A673 (cell line): ENCODE results near the gene SMIM28.

Experiments used
- CTCF ChIP-seq: fragments of 300-800, 200-600 bp; sonication (generic); conservative IDR thresholded peaks from 2 replicates; pipeline ENCODE4 v1.5.1; 2017; ENCODE audit warnings: low read depth, mild to moderate bottlenecking, antibody characterized with exemption, low read length, moderate library complexity, mixed read lengths
- EZH2 ChIP-seq: fragments of 200-600 bp; sonication (generic); IDR thresholded peaks from 2 replicates; pipeline ENCODE4 v1.6.1; 2017; ENCODE audit warnings: borderline replicate concordance, low read depth, mild to moderate bottlenecking, mixed read lengths, antibody characterized with exemption, low read length; ENCODE audit not compliant: poor library complexity, severe bottlenecking

- TF ChIP-seq CTCF (no peak), EZH2 (no peak)
Observed at GRCh38 chr6:138383776-138384175, 6.1 kb downstream of the SMIM28 start.
